GM12878 (cell line): ENCODE measurements around the gene S100A16. TPM values are rescaled to one million over a fixed set of nuclear protein-coding genes. Genes with fewer than 3 reads are reported as not detected.

Experiments
- ATAC-seq: fragments of 200-7000 bp; cut with Tn5 transposase; 3 replicates; pipeline ENCODE4 v1.9.1; 2020; ENCODE audit warnings: mild to moderate bottlenecking, moderate library complexity
- BruUV-seq: library from RNA; stranded (reverse); fragments of 400-500 nt; replicated peaks from 2 replicates; lab custom pipeline; 2021; lab: Mats Ljungman, UMichigan
- CTCF ChIA-PET: fragments of 300-600 bp; sonication (Branson Sonifier 250); formaldehyde crosslinking; extraction: SDS; loops from one replicate; lab custom pipeline; 2021; ENCODE audit warnings: inconsistent platforms; lab: Yijun Ruan, JAX
- POLR2A ChIA-PET: fragments of 350-600 bp; formaldehyde crosslinking; extraction: SDS; loops from one replicate; lab custom pipeline; 2021; ENCODE audit warnings: inconsistent platforms; lab: Charles Lee
- RAD21 ChIA-PET: fragments of 300-600 bp; sonication (Branson Sonifier 250); formaldehyde crosslinking; loops from one replicate; lab custom pipeline; 2023; ENCODE audit warnings: antibody characterized with exemption; ENCODE audit not compliant: unreplicated experiment; lab: Charles Lee
- SMC1A ChIA-PET: fragments of 300-600 bp; sonication (Branson Sonifier 250); formaldehyde crosslinking; loops from one replicate; lab custom pipeline; 2023; ENCODE audit not compliant: unreplicated experiment, uncharacterized antibody; lab: Charles Lee
- DNase-seq: peaks from one replicate; pipeline ENCODE4 v3.0.0-alpha.2; 2011; ENCODE audit warnings: low read depth, low spot score
- FAIRE-seq: peaks from 3 replicates; lab custom pipeline; 2011; peaks lifted over from hg19 to GRCh38; lab: Jason Lieb, UNC
- H2AFZ ChIP-seq: 2 replicates; pipeline ENCODE4 v1.6.0; 2011; ENCODE audit warnings: low read depth, low read length, control low read depth; ENCODE audit not compliant: control insufficient read depth
- H3K27ac ChIP-seq: 2 replicates; pipeline ENCODE4 v1.5.1; 2011; ENCODE audit warnings: control low read depth; ENCODE audit not compliant: control insufficient read depth, insufficient read depth
- H3K27me3 ChIP-seq, 2 experiments: replicated peaks in 1 of 2; 2 replicates each; pipeline versions ENCODE4 v1.6.0 to v1.6.1; 2011; ENCODE audit warnings: low read length in 1 of 2; ENCODE audit not compliant: control insufficient read depth in 2 of 2, insufficient read depth in 2 of 2
- H3K36me3 ChIP-seq, 2 experiments: 2 replicates each; pipeline ENCODE4 v1.5.1; 2011; ENCODE audit warnings: low read length in 1 of 2; ENCODE audit not compliant: control insufficient read depth in 2 of 2, insufficient read depth in 2 of 2
- H3K4me1 ChIP-seq: 2 replicates; pipeline ENCODE4 v1.6.1; 2011; ENCODE audit warnings: mild to moderate bottlenecking, low read length, moderate library complexity, mixed read lengths; ENCODE audit not compliant: control insufficient read depth, insufficient read depth
- H3K4me2 ChIP-seq: 2 replicates; pipeline ENCODE4 v1.6.0; 2011; ENCODE audit warnings: control low read depth; ENCODE audit not compliant: control insufficient read depth, insufficient read depth
- H3K4me3 ChIP-seq: fragments of 200-600 bp; sonication (generic); 2 replicates; pipeline ENCODE4 v1.5.1; 2016
- H3K79me2 ChIP-seq: 2 replicates; pipeline ENCODE4 v1.6.0; 2011; ENCODE audit warnings: low read length; ENCODE audit not compliant: control insufficient read depth, insufficient read depth
- H3K9ac ChIP-seq: 2 replicates; pipeline ENCODE4 v1.8.0; 2011; ENCODE audit warnings: low read length, control low read depth, mixed read lengths; ENCODE audit not compliant: control insufficient read depth, insufficient read depth
- H3K9me3 ChIP-seq: replicated peaks from 3 replicates; pipeline ENCODE4 v1.5.1; 2011; ENCODE audit warnings: mild to moderate bottlenecking, low read length; ENCODE audit not compliant: control insufficient read depth, insufficient read depth
- H4K20me1 ChIP-seq: 2 replicates; pipeline ENCODE4 v1.6.0; 2011; ENCODE audit not compliant: control insufficient read depth, insufficient read depth
- BHLHE40 ChIP-seq, 2 experiments: fragments of 450-650 bp in 1 of 2; IDR thresholded peaks; 2 replicates each; pipeline ENCODE4 v1.6.1; 2011 to 2017; ENCODE audit warnings: low read depth in 2 of 2, borderline replicate concordance in 1 of 2, improper control_type of control experiment in 1 of 2, low read length in 1 of 2, mild to moderate bottlenecking in 1 of 2
- CREB1 ChIP-seq: IDR thresholded peaks from 2 replicates; pipeline ENCODE4 v1.6.1; 2012; ENCODE audit warnings: low read depth, mild to moderate bottlenecking, inconsistent platforms
- EP300 ChIP-seq, 2 experiments: fragments of 150-350 bp in 1 of 2; IDR thresholded peaks; 2 replicates each; pipeline ENCODE4 v1.6.1; 2011 to 2012; ENCODE audit warnings: low read depth in 2 of 2, low read length in 2 of 2, borderline replicate concordance in 1 of 2, improper control_type of control experiment in 1 of 2, inconsistent platforms in 1 of 2; ENCODE audit not compliant: control insufficient read depth in 1 of 2
- ETV6 ChIP-seq, 2 experiments: fragments of 450-650 bp in 1 of 2; IDR thresholded peaks in 1 of 2; conservative IDR thresholded peaks in 1 of 2; 2 replicates each; pipeline ENCODE4 v1.6.1; 2014; ENCODE audit warnings: antibody characterized with exemption in 1 of 2, borderline replicate concordance in 1 of 2, low read depth in 1 of 2, mild to moderate bottlenecking in 1 of 2, moderate library complexity in 1 of 2
- MXI1 ChIP-seq: fragments of 150-350 bp; IDR thresholded peaks from 2 replicates; pipeline ENCODE4 v1.6.1; 2011; ENCODE audit warnings: low read depth, mild to moderate bottlenecking, inconsistent platforms, low read length, improper control_type of control experiment
- ZNF217 ChIP-seq: fragments of 450-650 bp; IDR thresholded peaks from 2 replicates; pipeline ENCODE4 v1.6.1; 2017; ENCODE audit warnings: antibody characterized with exemption, mild to moderate bottlenecking
- WGBS: methylation state at CpG from one replicate; pipeline ENCODE4 v1.1.6; 2016; ENCODE audit warnings: low lambda C conversion rate; ENCODE audit not compliant: insufficient replicate concordance, insufficient coverage; ENCODE audit errors: missing lambda C conversion rate; 5-methylcytosine and 5-hydroxymethylcytosine counted together
- in situ Hi-C: fragments of 300-500 bp; cut with MboI; formaldehyde crosslinking; loops from 9 replicates; pipeline ENCODE4 v1.14.3; 2018; ENCODE audit warnings: mixed read lengths
- intact Hi-C: fragments of 100-400 bp; cut with micrococcal nuclease; formaldehyde crosslinking; loops from one replicate; pipeline ENCODE4 v1.14.2; 2022; ENCODE audit not compliant: unreplicated experiment
- polyA plus RNA-seq, 11 experiments: library from polyadenylated mRNA; depleted of rRNA in 4 of 11; unstranded in 6 of 11; stranded (reverse) in 5 of 11; fragments of >200 nt; fragmentation: Nextera tagmentation in 4 of 11; fragmentation: Illumina TruSeq in 1 of 11; extraction: Ambion mirVana in 4 of 11; extraction: Trizol in 1 of 11; gene quantifications; 1 replicate in 1 of 11; 2 replicates in 10 of 11; pipeline versions ENCODE4 v1.2.1 to v1.2.3, GENCODE V29; 2011 to 2016; ENCODE audit warnings: inconsistent platforms in 2 of 11, missing spikeins in 2 of 11, low read depth in 1 of 11
- total RNA-seq, 4 experiments: library from RNA; depleted of rRNA in 3 of 4; stranded (reverse); fragments of >200 nt in 3 of 4; fragmentation: Illumina TruSeq in 1 of 4; extraction: Trizol in 1 of 4; gene quantifications; 2 replicates each; pipeline versions ENCODE4 v1.2.1 to v1.2.3, GENCODE V29; 2013 to 2021
- TF ChIP-seq, protein P1 (sequence below): fragments of 150-350 bp; IDR thresholded peaks from 2 replicates; pipeline ENCODE4 v1.6.1; 2014; ENCODE audit warnings: mild to moderate bottlenecking, low read depth, low read length
- TF ChIP-seq, protein P2 (sequence below): fragments of 450-650 bp; conservative IDR thresholded peaks from 2 replicates; pipeline ENCODE4 v1.6.1; 2017; ENCODE audit warnings: mild to moderate bottlenecking, moderate library complexity
- TF ChIP-seq, protein P3 (sequence below): fragments of 450-650 bp; IDR thresholded peaks from 2 replicates; pipeline ENCODE4 v1.6.1; 2017; ENCODE audit warnings: mild to moderate bottlenecking
- TF ChIP-seq, protein P4 (sequence below): fragments of 450-650 bp; IDR thresholded peaks from 2 replicates; pipeline ENCODE4 v1.6.1; 2014; ENCODE audit warnings: mild to moderate bottlenecking

The S100A16 gene
- total and polyA plus RNA-seq, 10 of the 15 experiments (the other 5 are each of a cell fraction or from before 2014, with no cell fraction given), result 0.14 to 0.51 (median 0.25) TPM; not detected in 6

DNA sequence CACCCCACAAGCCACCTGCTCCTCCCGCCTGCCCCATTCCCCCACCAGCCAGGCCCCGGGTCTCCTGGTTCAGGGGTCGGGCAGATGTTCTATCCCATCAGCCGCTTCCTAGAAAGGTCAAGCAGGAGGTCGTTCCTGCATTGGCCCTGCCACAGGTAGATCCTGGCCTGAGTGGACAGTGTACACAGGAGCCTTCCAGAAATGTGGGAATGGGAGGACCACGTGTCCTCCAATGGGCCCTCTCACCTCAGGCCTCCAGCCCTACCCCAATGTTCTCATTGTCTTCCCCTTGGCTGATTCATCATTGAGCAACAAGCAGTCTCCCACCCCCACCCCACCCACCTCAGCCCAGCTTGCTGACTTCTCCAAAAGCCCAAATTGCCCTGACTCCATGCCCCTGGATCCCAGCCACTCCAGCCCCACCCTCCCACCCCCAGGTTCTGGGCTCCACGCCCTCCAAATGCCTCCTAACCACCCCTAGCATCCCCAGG, 2.1 kb downstream of the S100A16 start:
- H3K27ac ChIP-seq, result no peak overlapping the region
- ChIA-PET SMC1A (no interaction called here), POLR2A (no interaction called here), CTCF (interaction anchor here (0.5 to 0.7 kb wide), 2 partner anchors 35 to 949 kb away, joined by 3 read pairs; no protein-coding TSS in a partner anchor), RAD21 (no interaction called here)
- in situ Hi-C loops, result no loop called here
- DNase-seq, result no peak
- intact Hi-C loops, result no loop called here
- peaks cover 2% of the 10 kb centered on the region for H3K4me1 ChIP-seq
- no peaks in the 10 kb centered on the region for H3K36me3 ChIP-seq
- H3K27me3 ChIP-seq, result no peaks in the 10 kb centered on the region
- no peak overlapping the region for H3K4me3 ChIP-seq
- FAIRE-seq, result no peak
- 46% methylated on average over 6 of the region's 7 CpGs for WGBS
- H3K9me3 ChIP-seq, result no peaks in the 10 kb centered on the region
- H3K9ac ChIP-seq, result no peak overlapping the region
- no peak for ATAC-seq
- no peak overlapping the region for H2AFZ ChIP-seq
- no peaks in the 10 kb centered on the region for H3K79me2 ChIP-seq
- H4K20me1 ChIP-seq, result no peaks in the 10 kb centered on the region
- BruUV-seq, result no TSS peak
- TF ChIP-seq, protein P1, sequence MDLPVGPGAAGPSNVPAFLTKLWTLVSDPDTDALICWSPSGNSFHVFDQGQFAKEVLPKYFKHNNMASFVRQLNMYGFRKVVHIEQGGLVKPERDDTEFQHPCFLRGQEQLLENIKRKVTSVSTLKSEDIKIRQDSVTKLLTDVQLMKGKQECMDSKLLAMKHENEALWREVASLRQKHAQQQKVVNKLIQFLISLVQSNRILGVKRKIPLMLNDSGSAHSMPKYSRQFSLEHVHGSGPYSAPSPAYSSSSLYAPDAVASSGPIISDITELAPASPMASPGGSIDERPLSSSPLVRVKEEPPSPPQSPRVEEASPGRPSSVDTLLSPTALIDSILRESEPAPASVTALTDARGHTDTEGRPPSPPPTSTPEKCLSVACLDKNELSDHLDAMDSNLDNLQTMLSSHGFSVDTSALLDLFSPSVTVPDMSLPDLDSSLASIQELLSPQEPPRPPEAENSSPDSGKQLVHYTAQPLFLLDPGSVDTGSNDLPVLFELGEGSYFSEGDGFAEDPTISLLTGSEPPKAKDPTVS, result no peak
- TF ChIP-seq, protein P2, sequence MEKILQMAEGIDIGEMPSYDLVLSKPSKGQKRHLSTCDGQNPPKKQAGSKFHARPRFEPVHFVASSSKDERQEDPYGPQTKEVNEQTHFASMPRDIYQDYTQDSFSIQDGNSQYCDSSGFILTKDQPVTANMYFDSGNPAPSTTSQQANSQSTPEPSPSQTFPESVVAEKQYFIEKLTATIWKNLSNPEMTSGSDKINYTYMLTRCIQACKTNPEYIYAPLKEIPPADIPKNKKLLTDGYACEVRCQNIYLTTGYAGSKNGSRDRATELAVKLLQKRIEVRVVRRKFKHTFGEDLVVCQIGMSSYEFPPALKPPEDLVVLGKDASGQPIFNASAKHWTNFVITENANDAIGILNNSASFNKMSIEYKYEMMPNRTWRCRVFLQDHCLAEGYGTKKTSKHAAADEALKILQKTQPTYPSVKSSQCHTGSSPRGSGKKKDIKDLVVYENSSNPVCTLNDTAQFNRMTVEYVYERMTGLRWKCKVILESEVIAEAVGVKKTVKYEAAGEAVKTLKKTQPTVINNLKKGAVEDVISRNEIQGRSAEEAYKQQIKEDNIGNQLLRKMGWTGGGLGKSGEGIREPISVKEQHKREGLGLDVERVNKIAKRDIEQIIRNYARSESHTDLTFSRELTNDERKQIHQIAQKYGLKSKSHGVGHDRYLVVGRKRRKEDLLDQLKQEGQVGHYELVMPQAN, result no peak
- TF ChIP-seq, protein P3, sequence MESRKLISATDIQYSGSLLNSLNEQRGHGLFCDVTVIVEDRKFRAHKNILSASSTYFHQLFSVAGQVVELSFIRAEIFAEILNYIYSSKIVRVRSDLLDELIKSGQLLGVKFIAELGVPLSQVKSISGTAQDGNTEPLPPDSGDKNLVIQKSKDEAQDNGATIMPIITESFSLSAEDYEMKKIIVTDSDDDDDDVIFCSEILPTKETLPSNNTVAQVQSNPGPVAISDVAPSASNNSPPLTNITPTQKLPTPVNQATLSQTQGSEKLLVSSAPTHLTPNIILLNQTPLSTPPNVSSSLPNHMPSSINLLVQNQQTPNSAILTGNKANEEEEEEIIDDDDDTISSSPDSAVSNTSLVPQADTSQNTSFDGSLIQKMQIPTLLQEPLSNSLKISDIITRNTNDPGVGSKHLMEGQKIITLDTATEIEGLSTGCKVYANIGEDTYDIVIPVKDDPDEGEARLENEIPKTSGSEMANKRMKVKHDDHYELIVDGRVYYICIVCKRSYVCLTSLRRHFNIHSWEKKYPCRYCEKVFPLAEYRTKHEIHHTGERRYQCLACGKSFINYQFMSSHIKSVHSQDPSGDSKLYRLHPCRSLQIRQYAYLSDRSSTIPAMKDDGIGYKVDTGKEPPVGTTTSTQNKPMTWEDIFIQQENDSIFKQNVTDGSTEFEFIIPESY, result no peak
- TF ChIP-seq MXI1 (no peak), ETV6 (conservative IDR thresholded peaks at IDR 0.05 in 1 of 2, IDR thresholded peaks at IDR 0.05 in 1 of 2; ENCODE audit: borderline replicate concordance in 1 of 2, low read depth in 1 of 2) (no peak), ZNF217 (no peak), CREB1 (no peak), EP300 (IDR thresholded peaks at IDR 0.05; ENCODE audit: borderline replicate concordance in 1 of 2, control insufficient read depth in 1 of 2, low read depth in 2 of 2, low read length in 2 of 2) (no peak), BHLHE40 (IDR thresholded peaks at IDR 0.05; ENCODE audit: borderline replicate concordance in 1 of 2, low read depth in 2 of 2, low read length in 1 of 2) (no peak)
- TF ChIP-seq, protein P4, sequence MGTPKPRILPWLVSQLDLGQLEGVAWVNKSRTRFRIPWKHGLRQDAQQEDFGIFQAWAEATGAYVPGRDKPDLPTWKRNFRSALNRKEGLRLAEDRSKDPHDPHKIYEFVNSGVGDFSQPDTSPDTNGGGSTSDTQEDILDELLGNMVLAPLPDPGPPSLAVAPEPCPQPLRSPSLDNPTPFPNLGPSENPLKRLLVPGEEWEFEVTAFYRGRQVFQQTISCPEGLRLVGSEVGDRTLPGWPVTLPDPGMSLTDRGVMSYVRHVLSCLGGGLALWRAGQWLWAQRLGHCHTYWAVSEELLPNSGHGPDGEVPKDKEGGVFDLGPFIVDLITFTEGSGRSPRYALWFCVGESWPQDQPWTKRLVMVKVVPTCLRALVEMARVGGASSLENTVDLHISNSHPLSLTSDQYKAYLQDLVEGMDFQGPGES, result no peak
- no peak overlapping the region for H3K4me2 ChIP-seq
